ENCODE results near the gene ABCC5.

- TF ChIP-seq INSM2 (tag by site-specific recombination; IDR thresholded peaks at IDR 0.05) (no peak), CTCF (tag by site-specific recombination; IDR thresholded peaks at IDR 0.05) (peak; percentile 45), ZNF473 (tag by site-specific recombination; IDR thresholded peaks at IDR 0.05) (no peak), ZSCAN30 (tag by site-specific recombination; IDR thresholded peaks at IDR 0.05) (no peak), ZNF175 (tag by site-specific recombination; IDR thresholded peaks at IDR 0.05) (no peak), PRDM6 (tag by site-specific recombination; IDR thresholded peaks at IDR 0.05) (no peak), YY1 (tag by site-specific recombination; IDR thresholded peaks at IDR 0.05) (no peak), ZNF211 (tag by site-specific recombination; IDR thresholded peaks at IDR 0.05; ENCODE audit: low read depth) (no peak), ZNF23 (tag by site-specific recombination; IDR thresholded peaks at IDR 0.05; ENCODE audit: borderline replicate concordance) (no peak)
These were observed 22.3 kb upstream of the ABCC5 start for GRCh38 chr3:184040010-184040409.
